T-cell (primary cell): ENCODE measurements around the gene BNIP5. TPM values are rescaled to one million over a fixed set of nuclear protein-coding genes. Genes with fewer than 3 reads are reported as not detected.

Experiments
- ATAC-seq, 4 experiments: fragments of 200-7000 bp in 3 of 4; fragments of 150-1000 bp in 1 of 4; cut with Tn5 transposase; replicated peaks in 1 of 4; 1 replicate in 3 of 4; 2 replicates in 1 of 4; pipeline ENCODE4 v1.10.0; 2021; ENCODE audit warnings: moderate library complexity in 3 of 4, mild to moderate bottlenecking in 2 of 4, moderate number of reproducible peaks in 1 of 4
- CTCF ChIA-PET, 2 donors: fragments of 300-600 bp; sonication (Branson Sonifier 250); formaldehyde crosslinking; loops; one replicate each; lab custom pipeline; 2022; ENCODE audit warnings: antibody characterized with exemption in 2 of 2; lab: Charles Lee
- POLR2A ChIA-PET, 2 donors: fragments of 300-600 bp; sonication (Branson Sonifier 250); formaldehyde crosslinking; loops; one replicate each; lab custom pipeline; 2022; ENCODE audit warnings: antibody characterized with exemption in 2 of 2; lab: Charles Lee
- DNase-seq, 35 experiments: peaks; one replicate each; pipeline versions ENCODE4 v3.0.0 to v3.0.0-alpha.2; 2013 to 2023
- H3K27ac ChIP-seq: one replicate; pipeline ENCODE4 v1.5.1; 2013; ENCODE audit warnings: low read length
- H3K27me3 ChIP-seq, 2 experiments: replicated peaks in 1 of 2; 1 replicate in 1 of 2; 2 replicates in 1 of 2; pipeline versions ENCODE4 v1.6.1 to v1.7.0; 2013; ENCODE audit warnings: low read length in 1 of 2, mixed read lengths in 1 of 2; ENCODE audit not compliant: control insufficient read depth in 2 of 2, insufficient read depth in 2 of 2; ENCODE audit errors: extremely low read depth in 1 of 2
- H3K36me3 ChIP-seq, 2 donors: 1 replicate in 1 of 2; 2 replicates in 1 of 2; pipeline versions ENCODE4 v1.6.1 to v1.7.0; 2013; ENCODE audit warnings: low read length in 1 of 2; ENCODE audit not compliant: control insufficient read depth in 2 of 2, insufficient read depth in 1 of 2; ENCODE audit errors: extremely low read depth in 1 of 2
- H3K4me1 ChIP-seq, 2 experiments: 1 replicate in 1 of 2; 2 replicates in 1 of 2; pipeline versions ENCODE4 v1.6.1 to v1.7.0; 2013; ENCODE audit warnings: low read length in 2 of 2, mixed read lengths in 1 of 2; ENCODE audit not compliant: insufficient read depth in 2 of 2, control insufficient read depth in 1 of 2; ENCODE audit errors: extremely low read depth in 1 of 2
- H3K4me3 ChIP-seq, 2 donors: 1 replicate in 1 of 2; 2 replicates in 1 of 2; pipeline versions ENCODE4 v1.5.1 to v1.7.0; 2013; ENCODE audit warnings: mild to moderate bottlenecking in 2 of 2, low read length in 1 of 2, moderate library complexity in 1 of 2; ENCODE audit not compliant: control insufficient read depth in 1 of 2; ENCODE audit errors: extremely low read depth in 1 of 2
- H3K9me3 ChIP-seq: 2 replicates; pipeline ENCODE4 v1.7.0; 2013
- H3K27ac Mint-ChIP-seq, 2 donors: one replicate each; pipeline ENCODE4 v1.8.0; 2020 to 2021; ENCODE audit warnings: mild to moderate bottlenecking in 2 of 2, mixed read lengths in 2 of 2
- H3K27me3 Mint-ChIP-seq, 2 donors: one replicate each; pipeline ENCODE4 v1.8.0; 2021 to 2022; ENCODE audit warnings: mixed read lengths in 2 of 2
- H3K36me3 Mint-ChIP-seq: one replicate; pipeline ENCODE4 v1.8.0; 2021; ENCODE audit warnings: mixed read lengths
- H3K4me1 Mint-ChIP-seq, 3 donors: one replicate each; pipeline ENCODE4 v1.8.0; 2020 to 2022; ENCODE audit warnings: mixed read lengths in 3 of 3, mild to moderate bottlenecking in 1 of 3
- H3K4me3 Mint-ChIP-seq, 3 donors: one replicate each; pipeline ENCODE4 v1.8.0; 2020 to 2022; ENCODE audit warnings: mild to moderate bottlenecking in 3 of 3, mixed read lengths in 3 of 3, moderate library complexity in 3 of 3
- H3K9me3 Mint-ChIP-seq, 3 donors: one replicate each; pipeline ENCODE4 v1.8.0; 2020 to 2022; ENCODE audit warnings: mixed read lengths in 3 of 3
- WGBS: methylation state at CpG from one replicate; pipeline ENCODE4 v1.1.5; 2013; ENCODE audit warnings: missing lambda C conversion rate; ENCODE audit not compliant: insufficient coverage; 5-methylcytosine and 5-hydroxymethylcytosine counted together
- total RNA-seq, 35 experiments: library from RNA in 6 of 35; stranded (reverse) in 6 of 35; fragments of 120-200 nt in 1 of 35; gene quantifications; one replicate each; pipeline versions ENCODE4 v1.2.1 to v1.2.4 and lab custom pipeline; 2013 to 2026

Gene BNIP5
- total RNA-seq, 5 donors from 2014 or later (not counting 1 experiment from before 2014, with no cell fraction given), result 0.09 TPM; not detected in 4

DNA sequence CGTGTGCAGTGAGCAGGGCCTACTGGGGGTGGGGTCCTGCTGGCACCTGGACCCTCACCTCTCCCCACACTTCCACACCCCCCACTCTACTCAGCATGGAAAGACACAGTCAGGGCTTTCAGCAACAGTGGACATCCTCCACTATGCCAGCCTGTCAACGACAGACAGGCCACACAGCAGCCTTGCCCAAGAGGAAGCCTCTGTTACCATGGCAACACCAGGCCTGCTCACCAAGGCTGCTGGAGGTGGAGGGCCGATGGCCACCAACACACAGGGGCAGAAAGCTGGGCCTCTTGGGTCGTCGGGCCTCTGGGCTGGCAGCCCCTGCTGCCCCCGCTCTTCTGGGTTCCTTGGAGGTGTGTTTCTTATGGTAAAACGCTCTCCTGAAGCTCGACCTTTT lies 13.6 kb downstream of the BNIP5 start:
- Histone ChIP-seq H3K9me3 (no peaks in the 10 kb centered on the region), H3K27ac (no peak overlapping the region), H3K36me3 (no peaks in the 10 kb centered on the region), H3K4me3 (no peak overlapping the region), H3K4me1 (no peaks in the 10 kb centered on the region), H3K27me3 (peaks cover 0 to 10% of the 10 kb centered on the region in 2 experiments)
- ChIA-PET POLR2A (no interaction called here), CTCF (no interaction called here)
- Mint-ChIP-seq H3K4me3 (no peak overlapping the region), H3K4me1 (no peaks in the 10 kb centered on the region), H3K27ac (no peak overlapping the region), H3K27me3 (no peaks in the 10 kb centered on the region), H3K36me3 (no peaks in the 10 kb centered on the region), H3K9me3 (no peaks in the 10 kb centered on the region)
- DNase-seq (no peak), ATAC-seq (no peak)
- WGBS, result 62% methylated on average over 3 of the region's 8 CpGs

DNA sequence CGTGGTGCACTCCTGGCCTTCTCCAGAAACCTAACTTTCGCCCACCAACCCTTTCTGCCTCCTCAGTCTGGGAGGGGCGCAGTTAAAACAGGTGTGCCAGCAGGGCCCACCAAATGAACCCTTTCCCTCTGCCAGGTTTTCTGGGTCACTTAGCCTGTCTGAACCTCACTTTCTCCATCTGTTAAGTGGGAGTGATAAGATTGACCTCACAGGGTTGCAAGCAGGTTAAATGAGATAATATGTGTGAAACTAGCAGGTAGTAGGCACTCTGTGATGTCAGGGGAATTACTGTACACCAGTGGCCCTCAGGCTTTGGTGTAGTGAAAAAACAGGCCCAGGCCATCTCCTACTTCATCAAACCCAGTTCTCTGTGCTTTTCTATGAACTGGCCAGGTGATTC lies 14.1 kb downstream of the BNIP5 start:
- Histone ChIP-seq H3K4me3 (no peak overlapping the region), H3K27ac (no peak overlapping the region), H3K4me1 (no peaks in the 10 kb centered on the region), H3K27me3 (peaks cover 0 to 10% of the 10 kb centered on the region in 2 experiments), H3K9me3 (no peaks in the 10 kb centered on the region), H3K36me3 (no peaks in the 10 kb centered on the region)
- no peaks in the 10 kb centered on the region for H3K27me3 Mint-ChIP-seq
- 67% methylated on average over 1 of the region's 3 CpGs for WGBS
- CTCF ChIA-PET, result no interaction called here
- H3K9me3 Mint-ChIP-seq, result no peaks in the 10 kb centered on the region
- no peak overlapping the region for H3K27ac Mint-ChIP-seq
- ATAC-seq (no peak), DNase-seq (no peak)
- no peak overlapping the region for H3K4me3 Mint-ChIP-seq
- POLR2A ChIA-PET, result no interaction called here
- no peaks in the 10 kb centered on the region for H3K4me1 Mint-ChIP-seq
- H3K36me3 Mint-ChIP-seq, result no peaks in the 10 kb centered on the region

DNA sequence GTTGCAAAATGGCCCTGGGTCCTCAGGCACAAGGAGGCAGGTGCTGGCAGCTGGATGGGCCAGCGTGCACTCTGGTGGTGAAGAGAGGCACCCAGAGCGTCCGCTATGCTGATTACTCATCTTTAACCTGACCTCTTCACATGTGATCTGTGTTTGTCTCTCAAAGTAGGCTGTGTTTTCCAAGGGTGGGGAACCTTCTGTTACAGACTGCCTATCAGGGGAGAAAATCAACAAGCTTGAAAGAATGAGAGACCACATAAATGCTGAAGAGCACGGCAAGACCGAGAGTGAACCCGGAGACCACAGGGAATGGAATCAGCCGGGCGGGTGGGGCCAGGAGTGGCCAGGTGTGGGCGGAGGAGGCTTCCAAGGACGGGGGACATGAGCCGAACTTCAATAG lies 16.2 kb downstream of the BNIP5 start:
- 83% methylated on average over 5 of the region's 11 CpGs for WGBS
- Histone ChIP-seq H3K4me3 (no peak overlapping the region), H3K9me3 (no peaks in the 10 kb centered on the region), H3K36me3 (no peaks in the 10 kb centered on the region), H3K4me1 (no peaks in the 10 kb centered on the region), H3K27ac (no peak overlapping the region), H3K27me3 (peaks cover 0 to 10% of the 10 kb centered on the region in 2 experiments)
- Mint-ChIP-seq H3K36me3 (no peaks in the 10 kb centered on the region), H3K27me3 (no peaks in the 10 kb centered on the region), H3K4me3 (no peak overlapping the region), H3K9me3 (no peaks in the 10 kb centered on the region), H3K4me1 (no peaks in the 10 kb centered on the region), H3K27ac (no peak overlapping the region)
- CTCF ChIA-PET, result no interaction called here
- POLR2A ChIA-PET, result interaction anchor here in 1 of 2 donors (0.5 kb wide), 1 partner anchor 169 kb away, joined by 3 read pairs; no protein-coding TSS in a partner anchor
- no peak for DNase-seq
- no peak for ATAC-seq

GRCh38 chr6:36319821-36320220 lies 16.9 kb downstream of the BNIP5 start:
- Histone ChIP-seq H3K4me3 (no peak overlapping the region), H3K36me3 (no peaks in the 10 kb centered on the region), H3K27me3 (peaks cover 0 to 7% of the 10 kb centered on the region in 2 experiments), H3K9me3 (no peaks in the 10 kb centered on the region), H3K4me1 (no peaks in the 10 kb centered on the region), H3K27ac (no peak overlapping the region)
- ATAC-seq, result no peak
- WGBS, result no CpG with 5 or more reads among the region's 2 CpGs
- Mint-ChIP-seq H3K4me1 (no peaks in the 10 kb centered on the region), H3K36me3 (no peaks in the 10 kb centered on the region), H3K4me3 (no peak overlapping the region), H3K27me3 (no peaks in the 10 kb centered on the region), H3K9me3 (no peaks in the 10 kb centered on the region), H3K27ac (no peak overlapping the region)
- no peak for DNase-seq
- CTCF ChIA-PET, result no interaction called here
- POLR2A ChIA-PET, result interaction anchor here in 1 of 2 donors (0.6 kb wide), 1 partner anchor 959 kb away, joined by 4 read pairs; no protein-coding TSS in a partner anchor

- no peak for ATAC-seq
- no peaks in the 10 kb centered on the region for H3K4me1 ChIP-seq
- H3K4me3 ChIP-seq, result no peak overlapping the region
- H3K4me3 Mint-ChIP-seq, result no peak overlapping the region
- H3K9me3 ChIP-seq, result no peaks in the 10 kb centered on the region
- no peak overlapping the region for H3K27ac ChIP-seq
- WGBS, result 96% methylated on average over 3 of the region's 9 CpGs
- no peaks in the 10 kb centered on the region for H3K27me3 Mint-ChIP-seq
- POLR2A ChIA-PET, result interaction anchor here in 1 of 2 donors (0.6 kb wide), 1 partner anchor 959 kb away, joined by 4 read pairs; no protein-coding TSS in a partner anchor
- no peak for DNase-seq
- no peaks in the 10 kb centered on the region for H3K9me3 Mint-ChIP-seq
- CTCF ChIA-PET, result no interaction called here
- no peak overlapping the region for H3K27ac Mint-ChIP-seq
- no peaks in the 10 kb centered on the region for H3K36me3 Mint-ChIP-seq
- no peaks in the 10 kb centered on the region for H3K4me1 Mint-ChIP-seq
- H3K27me3 ChIP-seq, result peaks cover 0 to 7% of the 10 kb centered on the region in 2 experiments
- H3K36me3 ChIP-seq, result no peaks in the 10 kb centered on the region
Observed at GRCh38 chr6:36319436-36319762, 17.3 kb downstream of the BNIP5 start.

- Histone ChIP-seq H3K4me1 (no peaks in the 10 kb centered on the region), H3K4me3 (no peak overlapping the region), H3K27ac (no peak overlapping the region), H3K36me3 (no peaks in the 10 kb centered on the region), H3K9me3 (no peaks in the 10 kb centered on the region), H3K27me3 (peaks cover 0 to 7% of the 10 kb centered on the region in 2 experiments)
- WGBS, result 80% methylated on average over 5 of the region's 6 CpGs
- no peaks in the 10 kb centered on the region for H3K36me3 Mint-ChIP-seq
- CTCF ChIA-PET, result no interaction called here
- DNase-seq, result no peak
- H3K9me3 Mint-ChIP-seq, result no peaks in the 10 kb centered on the region
- POLR2A ChIA-PET, result interaction anchor here (0.5 to 0.6 kb wide), 2 partner anchors 203 to 960 kb away, joined by 3 to 4 read pairs; no protein-coding TSS in a partner anchor
- ATAC-seq, result no peak
- no peak overlapping the region for H3K4me3 Mint-ChIP-seq
- no peak overlapping the region for H3K27ac Mint-ChIP-seq
- no peaks in the 10 kb centered on the region for H3K4me1 Mint-ChIP-seq
- H3K27me3 Mint-ChIP-seq, result no peaks in the 10 kb centered on the region
Observed at GRCh38 chr6:36318690-36319435, 17.8 kb downstream of the BNIP5 start.
